ENCODE measurements around the gene ATP12A. TPM values are rescaled to one million over a fixed set of nuclear protein-coding genes. Genes with fewer than 3 reads are reported as not detected.
A peak's percentile ranks its signal among the peaks of the same experiment; 100 is the strongest.

Gene ATP12A
- total RNA-seq, 2 experiments from 2014 or later = 4.4 TPM

- ATAC-seq (no peak), DNase-seq (no peak)
- POLR2A ChIA-PET = no interaction called here
- Mint-ChIP-seq H3K36me3 (ENCODE audit: low read depth) (no peaks in the 10 kb centered on the region), H3K4me3 (peak overlapping the region; percentile 41), H3K4me1 (ENCODE audit: low read depth) (peaks cover 15% of the 10 kb centered on the region), H3K27me3 (peaks cover 3% of the 10 kb centered on the region), H3K27ac (no peak overlapping the region), H3K9me3 (no peaks in the 10 kb centered on the region)
- TF ChIP-seq CTCF (IDR thresholded peaks at IDR 0.05) = no peak
- intact Hi-C loops (cut with micrococcal nuclease) = no loop called here
- CTCF ChIA-PET = interaction anchor here (1.0 kb wide), 1 partner anchor 43 kb away, joined by 3 read pairs; no protein-coding TSS in a partner anchor
Measured at GRCh38 chr13:24648271-24648670, 31.9 kb upstream of the ATP12A start.

- no peaks in the 10 kb centered on the region for H3K9me3 Mint-ChIP-seq
- POLR2A ChIA-PET = no interaction called here
- H3K4me1 Mint-ChIP-seq (ENCODE audit: low read depth) = peaks cover 15% of the 10 kb centered on the region
- DNase-seq = peak; percentile 43
- CTCF ChIA-PET = no interaction called here
- peak overlapping the region; percentile 67 for H3K27ac Mint-ChIP-seq
- H3K36me3 Mint-ChIP-seq (ENCODE audit: low read depth) = no peaks in the 10 kb centered on the region
- peak overlapping the region; percentile 31 for H3K4me3 Mint-ChIP-seq
- H3K27me3 Mint-ChIP-seq = peaks cover 3% of the 10 kb centered on the region
- intact Hi-C loops (cut with micrococcal nuclease) = no loop called here
- peak; percentile 94 for ATAC-seq
- no peak for TF ChIP-seq CTCF (IDR thresholded peaks at IDR 0.05)
Measured at GRCh38 chr13:24648983-24649687, 31.1 kb upstream of the ATP12A start.

GRCh38 chr13:24649688-24650043 lies 30.5 kb upstream of the ATP12A start:
- ChIA-PET CTCF (no interaction called here), POLR2A (no interaction called here)
- Mint-ChIP-seq H3K27ac (peak overlapping the region; percentile 67), H3K36me3 (ENCODE audit: low read depth) (no peaks in the 10 kb centered on the region), H3K4me3 (peak overlapping the region; percentile 6), H3K9me3 (no peaks in the 10 kb centered on the region), H3K27me3 (peaks cover 3% of the 10 kb centered on the region), H3K4me1 (ENCODE audit: low read depth) (peaks cover 15% of the 10 kb centered on the region)
- ATAC-seq = peak; percentile 47
- intact Hi-C loops (cut with micrococcal nuclease) = no loop called here
- TF ChIP-seq CTCF (IDR thresholded peaks at IDR 0.05) = no peak
- DNase-seq = no peak

- DNase-seq (no peak), ATAC-seq (no peak)
- Mint-ChIP-seq H3K27ac (no peak overlapping the region), H3K4me3 (no peak overlapping the region), H3K36me3 (ENCODE audit: low read depth) (no peaks in the 10 kb centered on the region), H3K27me3 (peaks cover 3% of the 10 kb centered on the region), H3K4me1 (ENCODE audit: low read depth) (peaks cover 15% of the 10 kb centered on the region), H3K9me3 (no peaks in the 10 kb centered on the region)
- ChIA-PET POLR2A (no interaction called here), CTCF (no interaction called here)
- TF ChIP-seq CTCF (IDR thresholded peaks at IDR 0.05) = no peak
- intact Hi-C loops (cut with micrococcal nuclease) = no loop called here
Measured at GRCh38 chr13:24650161-24650560, 30.0 kb upstream of the ATP12A start.

- ATAC-seq (no peak), DNase-seq (no peak)
- CTCF ChIA-PET = no interaction called here
- POLR2A ChIA-PET = interaction anchor here (0.6 kb wide), 1 partner anchor 57 kb away, joined by 3 read pairs; no protein-coding TSS in a partner anchor
- H3K27ac Mint-ChIP-seq = no peak overlapping the region
- H3K4me1 Mint-ChIP-seq (ENCODE audit: low read depth) = peaks cover 15% of the 10 kb centered on the region
- no peaks in the 10 kb centered on the region for H3K9me3 Mint-ChIP-seq
- no peaks in the 10 kb centered on the region for H3K36me3 Mint-ChIP-seq (ENCODE audit: low read depth)
- peaks cover 5% of the 10 kb centered on the region for H3K27me3 Mint-ChIP-seq
- no peak overlapping the region for H3K4me3 Mint-ChIP-seq
- intact Hi-C loops (cut with micrococcal nuclease) = no loop called here
- no peak for TF ChIP-seq CTCF (IDR thresholded peaks at IDR 0.05)
Measured at GRCh38 chr13:24651718-24652345, 28.4 kb upstream of the ATP12A start.
